NCI-H1048 (cell line): ENCODE results near the gene CD46.

Experiments
- DNase-seq: peaks from one replicate; lab custom pipeline; 2025; lab: John Stamatoyannopoulos, UW

The CD46 gene

GRCh38 chr1:207797229-207797973 is 45.5 kb downstream of the CD46 start:
- peak; percentile 49 for DNase-seq

GRCh38 chr1:207798847-207799246 is 47.0 kb downstream of the CD46 start:
- no peak for DNase-seq

- DNase-seq, result no peak
Measured at GRCh38 chr1:207799989-207800648, 48.3 kb downstream of the CD46 start.

- no peak for DNase-seq
Measured at GRCh38 chr1:207801819-207802218, 50.0 kb downstream of the CD46 start.

GRCh38 chr1:207803678-207804077 is 51.8 kb downstream of the CD46 start:
- no peak for DNase-seq

- DNase-seq, result no peak
Measured at GRCh38 chr1:207804721-207805468, 53.0 kb downstream of the CD46 start.

- no peak for DNase-seq
Measured at GRCh38 chr1:207805841-207806421, 54.1 kb downstream of the CD46 start.

- no peak for DNase-seq
Measured at GRCh38 chr1:207806531-207807325, 54.9 kb downstream of the CD46 start.

GRCh38 chr1:207807326-207807689 is 55.5 kb downstream of the CD46 start:
- DNase-seq, result no peak

- no peak for DNase-seq
Measured at GRCh38 chr1:207807690-207808321, 56.0 kb downstream of the CD46 start.

- no peak for DNase-seq
Measured at GRCh38 chr1:207808322-207808705, 56.5 kb downstream of the CD46 start.

- no peak for DNase-seq
Measured at GRCh38 chr1:207808911-207809555, 57.2 kb downstream of the CD46 start.

GRCh38 chr1:207810173-207810572 is 58.3 kb downstream of the CD46 start:
- DNase-seq, result no peak

GRCh38 chr1:207810606-207811295 is 58.9 kb downstream of the CD46 start:
- no peak for DNase-seq

GRCh38 chr1:207811319-207811718 is 59.5 kb downstream of the CD46 start:
- DNase-seq, result no peak

GRCh38 chr1:207811920-207812720 is 60.3 kb downstream of the CD46 start:
- no peak for DNase-seq

- DNase-seq, result no peak
Measured at GRCh38 chr1:207812778-207813511, 61.1 kb downstream of the CD46 start.

GRCh38 chr1:207813512-207813881 is 61.6 kb downstream of the CD46 start:
- DNase-seq, result no peak

- DNase-seq, result no peak
Measured at GRCh38 chr1:207813946-207814345, 62.1 kb downstream of the CD46 start.
